Karpas-422 (cell line): ENCODE results near the gene APOE. TPM values are rescaled to one million over a fixed set of nuclear protein-coding genes. Genes with fewer than 3 reads are reported as not detected.
A peak's percentile ranks its signal among the peaks of the same experiment; 100 is the strongest.
"Not testable (repeated sequence)": the region's sequence is repeated elsewhere in the genome, so short reads cannot be mapped to it uniquely, and the experiment has no call there.

ENCODE experiments used
- DNase-seq: peaks from one replicate; pipeline ENCODE4 v3.0.0-alpha.2; 2015
- H2AFZ ChIP-seq: fragments of 200-600 bp; sonication (generic); 2 replicates; pipeline ENCODE4 v1.6.1; 2014; ENCODE audit warnings: antibody characterized with exemption, low read length, mixed read lengths
- H3K27ac ChIP-seq: fragments of 200-600 bp; sonication (generic); 2 replicates; pipeline ENCODE4 v1.5.1; 2014; ENCODE audit warnings: mild to moderate bottlenecking, low read length, moderate library complexity
- H3K27me3 ChIP-seq: fragments of 200-600 bp; sonication (generic); 2 replicates; pipeline ENCODE4 v1.6.1; 2014; ENCODE audit warnings: low read length, mixed read lengths
- H3K36me3 ChIP-seq: fragments of 200-600 bp; sonication (generic); 2 replicates; pipeline ENCODE4 v1.6.1; 2014; ENCODE audit warnings: low read length, mixed read lengths; ENCODE audit not compliant: insufficient read depth
- H3K4me1 ChIP-seq: fragments of 200-600 bp; sonication (generic); 2 replicates; pipeline ENCODE4 v1.6.1; 2014; ENCODE audit warnings: mild to moderate bottlenecking, low read length, mixed read lengths
- H3K4me2 ChIP-seq: fragments of 200-600 bp; sonication (generic); 2 replicates; pipeline ENCODE4 v1.6.1; 2014; ENCODE audit warnings: low read length, low read depth, mild to moderate bottlenecking; ENCODE audit not compliant: poor library complexity, severe bottlenecking
- H3K4me3 ChIP-seq: fragments of 200-600 bp; sonication (generic); 2 replicates; pipeline ENCODE4 v1.5.1; 2014; ENCODE audit warnings: mild to moderate bottlenecking, antibody characterized with exemption, low read length, mixed read lengths
- H3K79me2 ChIP-seq: fragments of 200-600 bp; sonication (generic); 2 replicates; pipeline ENCODE4 v1.6.1; 2014; ENCODE audit warnings: mild to moderate bottlenecking, low read length, mixed read lengths
- H3K9ac ChIP-seq: fragments of 200-600 bp; sonication (generic); 2 replicates; pipeline ENCODE4 v1.6.0; 2014; ENCODE audit warnings: low read length
- H3K9me2 ChIP-seq: fragments of 200-600 bp; sonication (generic), shearing (Covaris generic); replicated peaks from 2 replicates; pipeline ENCODE4 v1.6.0; 2014; ENCODE audit warnings: mild to moderate bottlenecking, low read length, moderate library complexity; ENCODE audit not compliant: insufficient read depth
- H3K9me3 ChIP-seq: fragments of 300-700, 200-600 bp; sonication (generic); 2 replicates; pipeline ENCODE4 v1.6.1; 2014; ENCODE audit warnings: low read length, mixed read lengths
- H4K20me1 ChIP-seq: fragments of 200-600 bp; sonication (generic); 2 replicates; pipeline ENCODE4 v1.6.1; 2014; ENCODE audit warnings: mild to moderate bottlenecking, antibody characterized with exemption, low read length, low read depth; ENCODE audit not compliant: insufficient read depth
- total RNA-seq: library from RNA; depleted of rRNA; stranded (reverse); fragments of >200 nt; shearing (Covaris generic); gene quantifications from 2 replicates; pipeline ENCODE4 v1.2.3, GENCODE V29; 2014; ENCODE audit warnings: low replicate concordance

Gene APOE
- total RNA-seq, 1 experiment from 2014 or later, result 1.9 TPM

- H3K9me3 ChIP-seq, result no peaks in the 10 kb centered on the region
- no peak for DNase-seq
- no peaks in the 10 kb centered on the region for H3K27me3 ChIP-seq
- H3K9me2 ChIP-seq, result no peaks in the 10 kb centered on the region
- peaks cover 4% of the 10 kb centered on the region; the same call in 1 of the 2 replicates for H3K4me1 ChIP-seq
- H4K20me1 ChIP-seq, result no peaks in the 10 kb centered on the region
- H3K36me3 ChIP-seq, result no peaks in the 10 kb centered on the region
- no peaks in the 10 kb centered on the region for H3K79me2 ChIP-seq
- no peak overlapping the region for H3K27ac ChIP-seq
- no peak overlapping the region for H3K4me3 ChIP-seq
- H3K4me2 ChIP-seq, result no peak overlapping the region
- H2AFZ ChIP-seq, result no peak overlapping the region
- H3K9ac ChIP-seq, result no peak overlapping the region
Measured at GRCh38 chr19:44908836-44909261, 3.3 kb downstream of the APOE start.

GRCh38 chr19:44909775-44910174 lies 4.2 kb downstream of the APOE start:
- H2AFZ ChIP-seq, result no peak overlapping the region
- no peak overlapping the region for H3K4me2 ChIP-seq
- H3K9me2 ChIP-seq, result no peaks in the 10 kb centered on the region
- no peak overlapping the region for H3K9ac ChIP-seq
- no peaks in the 10 kb centered on the region for H3K36me3 ChIP-seq
- no peaks in the 10 kb centered on the region for H4K20me1 ChIP-seq
- H3K27me3 ChIP-seq, result no peaks in the 10 kb centered on the region
- H3K9me3 ChIP-seq, result no peaks in the 10 kb centered on the region
- H3K4me3 ChIP-seq, result no peak overlapping the region
- no peaks in the 10 kb centered on the region for H3K79me2 ChIP-seq
- H3K27ac ChIP-seq, result no peak overlapping the region
- H3K4me1 ChIP-seq, result peaks cover 5% of the 10 kb centered on the region
- no peak for DNase-seq

DNA sequence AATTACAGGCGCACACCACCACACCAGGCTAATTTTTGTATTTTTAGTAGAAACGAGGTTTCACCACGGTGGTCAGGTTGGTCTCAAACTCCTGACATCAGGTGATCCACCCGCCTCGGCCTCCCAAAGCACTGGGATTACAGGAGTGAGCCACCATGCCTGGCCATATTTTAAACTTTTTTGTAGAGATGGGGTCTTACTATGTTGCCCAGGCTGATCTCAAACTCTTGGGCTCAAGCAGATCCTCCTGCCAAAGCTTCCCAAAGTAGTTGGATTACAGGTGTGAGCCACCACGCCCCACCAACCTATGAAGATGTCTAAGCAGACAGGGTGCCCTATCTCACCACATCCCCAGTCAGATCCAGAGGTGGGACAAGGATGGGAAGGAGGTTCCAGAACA lies 6.3 kb downstream of the APOE start:
- not testable (repeated sequence) for H3K79me2 ChIP-seq, H3K9ac ChIP-seq, DNase-seq, H3K4me1 ChIP-seq, H3K4me3 ChIP-seq, H2AFZ ChIP-seq, H3K9me3 ChIP-seq, H3K27me3 ChIP-seq, H3K36me3 ChIP-seq, H3K27ac ChIP-seq, H3K4me2 ChIP-seq, H4K20me1 ChIP-seq, H3K9me2 ChIP-seq

GRCh38 chr19:44912854-44913253 lies 7.3 kb downstream of the APOE start:
- H3K27me3 ChIP-seq, result no peaks in the 10 kb centered on the region
- no peaks in the 10 kb centered on the region for H3K36me3 ChIP-seq
- no peaks in the 10 kb centered on the region for H4K20me1 ChIP-seq
- no peaks in the 10 kb centered on the region for H3K9me3 ChIP-seq
- H2AFZ ChIP-seq, result no peak overlapping the region
- no peak for DNase-seq
- no peaks in the 10 kb centered on the region for H3K79me2 ChIP-seq
- H3K9me2 ChIP-seq, result no peaks in the 10 kb centered on the region
- H3K4me3 ChIP-seq, result no peak overlapping the region
- no peak overlapping the region for H3K27ac ChIP-seq
- no peak overlapping the region for H3K4me2 ChIP-seq
- H3K9ac ChIP-seq, result no peak overlapping the region
- peaks cover 5% of the 10 kb centered on the region for H3K4me1 ChIP-seq

- not testable (repeated sequence) for H2AFZ ChIP-seq, H3K27ac ChIP-seq, H3K36me3 ChIP-seq, H3K9me3 ChIP-seq, H3K4me1 ChIP-seq, H3K79me2 ChIP-seq, H3K9ac ChIP-seq, H3K4me2 ChIP-seq, H3K9me2 ChIP-seq, H3K27me3 ChIP-seq, H4K20me1 ChIP-seq, DNase-seq, H3K4me3 ChIP-seq
Measured at GRCh38 chr19:44913512-44914432, 8.2 kb downstream of the APOE start.

GRCh38 chr19:44914433-44915206 lies 9.0 kb downstream of the APOE start, which contains the start of gene APOC1:
Gene APOC1 (plus strand): TSS chr19:44914608. CDS start chr19:44914892, 284 bp downstream.
- H3K79me2 ChIP-seq, H2AFZ ChIP-seq, H3K9me3 ChIP-seq, H3K9me2 ChIP-seq, H4K20me1 ChIP-seq, H3K36me3 ChIP-seq, H3K4me1 ChIP-seq, H3K27ac ChIP-seq, H3K27me3 ChIP-seq: not testable (repeated sequence)
- Histone ChIP-seq H3K4me2 (peak within 1 kb of the TSS; percentile 60), H3K9ac (peak within 1 kb of the TSS; percentile 41; the same call in 1 of the 2 replicates), H3K4me3 (peak within 1 kb of the TSS; percentile 43; the same call in 1 of the 2 replicates)
- peak; percentile 90 for DNase-seq

- no peaks in the 10 kb centered on the region for H3K9me3 ChIP-seq
- H3K27ac ChIP-seq, result no peak overlapping the region
- H3K9me2 ChIP-seq, result no peaks in the 10 kb centered on the region
- peak; percentile 36 for DNase-seq
- no peaks in the 10 kb centered on the region for H3K79me2 ChIP-seq
- no peak overlapping the region for H3K9ac ChIP-seq
- H3K4me2 ChIP-seq, result no peak overlapping the region
- H2AFZ ChIP-seq, result no peak overlapping the region
- no peaks in the 10 kb centered on the region for H3K36me3 ChIP-seq
- H3K4me3 ChIP-seq, result no peak overlapping the region
- no peaks in the 10 kb centered on the region for H4K20me1 ChIP-seq
- no peaks in the 10 kb centered on the region for H3K4me1 ChIP-seq
- no peaks in the 10 kb centered on the region for H3K27me3 ChIP-seq
Measured at GRCh38 chr19:44924243-44924725, 18.7 kb downstream of the APOE start.
